GM23338 (cell line): ENCODE measurements around the gene CCDC73. TPM values are rescaled to one million over a fixed set of nuclear protein-coding genes. Genes with fewer than 3 reads are reported as not detected.

Experiments
- ATAC-seq: fragments of 200-7000 bp; cut with Tn5 transposase; 3 replicates; pipeline ENCODE4 v1.9.1; 2020
- DNase-seq: peaks from one replicate; pipeline ENCODE4 v3.0.0-alpha.2; 2015; ENCODE audit warnings: low spot score
- H2AFZ ChIP-seq: fragments of 200-600 bp; sonication (generic); 2 replicates; pipeline ENCODE4 v1.8.0; 2016; ENCODE audit warnings: antibody characterized with exemption, mild to moderate bottlenecking, moderate library complexity
- H3F3A ChIP-seq: fragments of 200-600 bp; sonication (generic); replicated peaks from 2 replicates; pipeline ENCODE4 v1.8.0; 2017; ENCODE audit warnings: antibody characterized with exemption, mixed run types, low read depth
- H3K27ac ChIP-seq: fragments of 200-600 bp; sonication (generic); 2 replicates; pipeline ENCODE4 v1.6.1; 2016; ENCODE audit warnings: low read depth
- H3K27me3 ChIP-seq: fragments of 200-600 bp; sonication (generic); 2 replicates; pipeline ENCODE4 v1.8.0; 2016; ENCODE audit warnings: mild to moderate bottlenecking, mixed run types, moderate library complexity; ENCODE audit not compliant: insufficient read depth
- H3K36me3 ChIP-seq: fragments of 200-600 bp; sonication (generic); 2 replicates; pipeline ENCODE4 v1.8.0; 2016; ENCODE audit warnings: mild to moderate bottlenecking; ENCODE audit not compliant: insufficient read depth
- H3K4me1 ChIP-seq: fragments of 200-600 bp; sonication (generic); 2 replicates; pipeline ENCODE4 v1.8.0; 2016; ENCODE audit warnings: mild to moderate bottlenecking, moderate library complexity; ENCODE audit not compliant: insufficient read depth
- H3K4me2 ChIP-seq: fragments of 200-600 bp; sonication (generic); 2 replicates; pipeline ENCODE4 v1.7.1; 2017; ENCODE audit warnings: mixed run types
- H3K4me3 ChIP-seq: fragments of 200-600 bp; sonication (generic); 2 replicates; pipeline ENCODE4 v1.6.1; 2016; ENCODE audit warnings: mixed run types
- H3K79me2 ChIP-seq: fragments of 200-600 bp; sonication (generic); replicated peaks from 2 replicates; pipeline ENCODE4 v1.8.0; 2017; ENCODE audit warnings: mild to moderate bottlenecking; ENCODE audit not compliant: insufficient read depth
- H3K9me2 ChIP-seq: fragments of 200-600 bp; sonication (generic); 2 replicates; pipeline ENCODE4 v1.8.0; 2017; ENCODE audit not compliant: insufficient read depth
- H4K20me1 ChIP-seq: fragments of 200-600 bp; sonication (generic); replicated peaks from 2 replicates; pipeline ENCODE4 v1.8.0; 2017; ENCODE audit warnings: mild to moderate bottlenecking; ENCODE audit not compliant: insufficient read depth
- H3K27ac Mint-ChIP-seq: 2 replicates; pipeline ENCODE4 v1.8.0; 2020; ENCODE audit warnings: inconsistent platforms, mild to moderate bottlenecking, moderate library complexity, mixed read lengths
- H3K27me3 Mint-ChIP-seq: 3 replicates; pipeline ENCODE4 v1.8.0; 2022; ENCODE audit warnings: low read depth, mild to moderate bottlenecking, moderate library complexity, mixed read lengths, inconsistent platforms; ENCODE audit not compliant: insufficient read depth, poor library complexity
- H3K36me3 Mint-ChIP-seq: 3 replicates; pipeline ENCODE4 v1.8.0; 2021; ENCODE audit warnings: low read depth, mild to moderate bottlenecking, inconsistent platforms, moderate library complexity, mixed read lengths
- H3K4me1 Mint-ChIP-seq: 3 replicates; pipeline ENCODE4 v1.8.0; 2020; ENCODE audit warnings: mild to moderate bottlenecking, inconsistent platforms, mixed read lengths
- H3K4me3 Mint-ChIP-seq: 3 replicates; pipeline ENCODE4 v1.8.0; 2021; ENCODE audit warnings: moderate library complexity, mild to moderate bottlenecking, inconsistent platforms, mixed read lengths
- H3K9me3 Mint-ChIP-seq: 3 replicates; pipeline ENCODE4 v1.8.0; 2020; ENCODE audit warnings: moderate library complexity, mild to moderate bottlenecking, inconsistent platforms, mixed read lengths
- CREB1 ChIP-seq: fragments of 250-450 bp; sonication (Bioruptor Pico); IDR thresholded peaks from 2 replicates; pipeline ENCODE4 v1.5.0; 2020; ENCODE audit warnings: low read depth, mild to moderate bottlenecking, moderate library complexity
- ETS1 ChIP-seq: IDR thresholded peaks from 2 replicates; pipeline ENCODE4 v1.6.1; 2016; ENCODE audit warnings: antibody characterized with exemption
- EZH2 ChIP-seq: fragments of 200-600 bp; sonication (generic); IDR thresholded peaks from one replicate; pipeline ENCODE4 v1.8.0; 2017; ENCODE audit warnings: antibody characterized with exemption, mild to moderate bottlenecking, low read depth; ENCODE audit not compliant: unreplicated experiment
- EZH2phosphoT487 ChIP-seq: fragments of 200-600 bp; sonication (generic); IDR thresholded peaks from one replicate; pipeline ENCODE4 v1.8.1; 2018; ENCODE audit warnings: antibody characterized with exemption; ENCODE audit not compliant: unreplicated experiment
- JUNB ChIP-seq: IDR thresholded peaks from one replicate; pipeline ENCODE4 v1.6.1; 2016; ENCODE audit warnings: antibody characterized with exemption; ENCODE audit not compliant: unreplicated experiment
- REST ChIP-seq: IDR thresholded peaks from one replicate; pipeline ENCODE4 v1.6.1; 2018; ENCODE audit warnings: antibody characterized with exemption; ENCODE audit not compliant: unreplicated experiment
- STAT1 ChIP-seq: IDR thresholded peaks from one replicate; pipeline ENCODE4 v1.6.1; 2016; ENCODE audit warnings: antibody characterized with exemption; ENCODE audit not compliant: unreplicated experiment
- ZNF114 ChIP-seq: fragments of 250-450 bp; sonication (Bioruptor Pico); IDR thresholded peaks from 2 replicates; pipeline ENCODE4 v1.5.0; 2020; ENCODE audit warnings: mild to moderate bottlenecking, moderate library complexity
- ZNF331 ChIP-seq: fragments of 250-450 bp; sonication (Bioruptor Pico); IDR thresholded peaks from 2 replicates; pipeline ENCODE4 v1.5.0; 2020; ENCODE audit warnings: low read depth, mild to moderate bottlenecking, moderate library complexity
- ZNF462 ChIP-seq: fragments of 250-450 bp; sonication (Bioruptor Pico); IDR thresholded peaks from 2 replicates; pipeline ENCODE4 v1.5.0; 2020; ENCODE audit warnings: mild to moderate bottlenecking, moderate library complexity
- polyA plus RNA-seq: library from polyadenylated mRNA; unstranded; fragments of >200 nt; fragmentation: Nextera tagmentation; extraction: Ambion mirVana; gene quantifications from 2 replicates; pipeline ENCODE4 v1.2.1, GENCODE V29; 2016
- total RNA-seq: library from RNA; depleted of rRNA; stranded (reverse); fragments of >200 nt; shearing (Covaris generic); gene quantifications from 2 replicates; pipeline ENCODE4 v1.2.3, GENCODE V29; 2014

Gene CCDC73
- total and polyA plus RNA-seq, 2 experiments from 2014 or later: 0.06 TPM; not detected in 1

GRCh38 chr11:32774081-32774480, 20.4 kb downstream of the CCDC73 start:
- no peaks in the 10 kb centered on the region for H3K36me3 Mint-ChIP-seq

More at GRCh38 chr11:32774081-32774480, 20.4 kb downstream of the CCDC73 start:
- H3F3A ChIP-seq: no peaks in the 10 kb centered on the region
- H3K27me3 ChIP-seq: no peaks in the 10 kb centered on the region
- H3K4me3 ChIP-seq: no peak overlapping the region
- no peak overlapping the region for H3K27ac ChIP-seq
- no peaks in the 10 kb centered on the region for H3K9me2 ChIP-seq
- H3K27me3 Mint-ChIP-seq: no peaks in the 10 kb centered on the region
- no peaks in the 10 kb centered on the region for H4K20me1 ChIP-seq
- H3K27ac Mint-ChIP-seq: no peak overlapping the region
- H2AFZ ChIP-seq: peak overlapping the region; percentile 33; the same call in 1 of the 2 replicates
- H3K9me3 Mint-ChIP-seq: no peaks in the 10 kb centered on the region
- H3K4me2 ChIP-seq: no peak overlapping the region
- H3K4me1 ChIP-seq: 0 out of 2 replicates have a peak, but pooled peaks cover 4% of the 10 kb centered on the region
- H3K79me2 ChIP-seq: no peaks in the 10 kb centered on the region
- DNase-seq (no peak), ATAC-seq (no peak)
- no peak overlapping the region for H3K4me3 Mint-ChIP-seq
- no peak for TF ChIP-seq JUNB
- no peak for TF ChIP-seq CREB1 (CRISPR knock-in tag)
- no peak for TF ChIP-seq ZNF462 (CRISPR knock-in tag)
- TF ChIP-seq ZNF114 (CRISPR knock-in tag): no peak
- TF ChIP-seq ETS1: no peak
- TF ChIP-seq REST: no peak
- TF ChIP-seq EZH2: no peak
- no peak for TF ChIP-seq EZH2phosphoT487
- TF ChIP-seq STAT1: no peak
- TF ChIP-seq ZNF331 (CRISPR knock-in tag): no peak
- H3K4me1 Mint-ChIP-seq: peaks cover 10% of the 10 kb centered on the region
- no peaks in the 10 kb centered on the region for H3K36me3 ChIP-seq
